Astrocyte of the cerebellum (primary cell): ENCODE measurements around the gene GDF15.
A peak's percentile ranks its signal among the peaks of the same experiment; 100 is the strongest.

Source experiments
- DNase-seq: peaks from one replicate; pipeline ENCODE4 v3.0.0-alpha.2; 2011; ENCODE audit warnings: low read depth
- H3K4me3 ChIP-seq: 2 replicates; pipeline ENCODE4 v1.5.1; 2011; ENCODE audit warnings: mild to moderate bottlenecking, low read depth, low read length, moderate library complexity
- in situ Hi-C: cut with HindIII; loops from 2 replicates; pipeline ENCODE4 v1.10.0; 2017; ENCODE audit warnings: low sequenced_read_pairs
- TF ChIP-seq, protein P1 (sequence below): IDR thresholded peaks from 2 replicates; pipeline ENCODE4 v1.5.1; 2012; ENCODE audit warnings: low read length, low read depth, moderate library complexity, mild to moderate bottlenecking; ENCODE audit errors: missing control alignments

GDF15 gene

DNA sequence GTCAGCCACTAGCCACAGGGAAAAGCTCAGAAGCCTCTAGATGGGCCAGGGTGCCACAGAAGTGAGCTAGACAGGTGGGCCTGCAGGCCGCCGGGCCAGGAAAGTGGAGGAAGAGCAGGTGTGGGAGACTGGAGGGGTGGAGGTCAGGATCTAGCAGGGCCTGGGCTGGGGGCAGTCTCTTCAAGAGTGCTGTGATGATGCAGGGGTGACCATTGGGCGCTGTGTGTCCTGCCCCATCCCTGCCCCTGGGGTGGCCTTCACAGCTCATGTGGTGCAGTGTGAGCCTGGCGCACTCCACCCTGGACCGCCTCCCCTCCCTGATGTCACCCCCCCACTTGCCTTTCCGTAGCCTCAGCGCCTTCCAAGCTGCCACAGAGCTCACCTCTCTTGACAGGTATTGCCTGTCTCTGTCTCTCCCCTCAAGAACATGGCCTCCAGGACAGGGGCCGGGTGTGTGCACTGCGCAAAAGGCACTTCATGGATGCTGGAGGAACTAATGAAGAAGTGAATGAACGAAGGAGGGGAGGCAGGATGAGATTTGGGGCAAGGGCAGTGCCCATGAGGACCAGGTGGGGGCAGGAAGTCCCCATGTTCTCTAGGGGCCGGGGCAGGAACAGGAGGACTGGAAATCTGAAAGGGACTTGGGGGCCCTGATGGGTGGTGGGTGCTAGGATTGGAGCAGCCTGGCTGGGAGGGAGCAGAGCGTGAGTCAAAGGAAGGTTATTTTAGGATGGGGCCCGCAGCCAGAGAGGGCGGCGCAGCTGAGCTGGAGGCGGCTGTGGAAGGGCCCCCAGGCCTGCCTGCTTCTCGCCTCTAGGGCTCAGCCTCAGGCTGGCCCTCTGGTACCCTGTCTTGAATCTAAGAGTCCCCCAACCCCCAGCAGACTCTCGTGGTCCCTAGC is 39.8 kb downstream of the GDF15 start:
- no peak for DNase-seq
- in situ Hi-C loops, result no loop called here
- TF ChIP-seq, protein P1, sequence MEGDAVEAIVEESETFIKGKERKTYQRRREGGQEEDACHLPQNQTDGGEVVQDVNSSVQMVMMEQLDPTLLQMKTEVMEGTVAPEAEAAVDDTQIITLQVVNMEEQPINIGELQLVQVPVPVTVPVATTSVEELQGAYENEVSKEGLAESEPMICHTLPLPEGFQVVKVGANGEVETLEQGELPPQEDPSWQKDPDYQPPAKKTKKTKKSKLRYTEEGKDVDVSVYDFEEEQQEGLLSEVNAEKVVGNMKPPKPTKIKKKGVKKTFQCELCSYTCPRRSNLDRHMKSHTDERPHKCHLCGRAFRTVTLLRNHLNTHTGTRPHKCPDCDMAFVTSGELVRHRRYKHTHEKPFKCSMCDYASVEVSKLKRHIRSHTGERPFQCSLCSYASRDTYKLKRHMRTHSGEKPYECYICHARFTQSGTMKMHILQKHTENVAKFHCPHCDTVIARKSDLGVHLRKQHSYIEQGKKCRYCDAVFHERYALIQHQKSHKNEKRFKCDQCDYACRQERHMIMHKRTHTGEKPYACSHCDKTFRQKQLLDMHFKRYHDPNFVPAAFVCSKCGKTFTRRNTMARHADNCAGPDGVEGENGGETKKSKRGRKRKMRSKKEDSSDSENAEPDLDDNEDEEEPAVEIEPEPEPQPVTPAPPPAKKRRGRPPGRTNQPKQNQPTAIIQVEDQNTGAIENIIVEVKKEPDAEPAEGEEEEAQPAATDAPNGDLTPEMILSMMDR, result peak; percentile 3
- no peak overlapping the region for H3K4me3 ChIP-seq

DNA sequence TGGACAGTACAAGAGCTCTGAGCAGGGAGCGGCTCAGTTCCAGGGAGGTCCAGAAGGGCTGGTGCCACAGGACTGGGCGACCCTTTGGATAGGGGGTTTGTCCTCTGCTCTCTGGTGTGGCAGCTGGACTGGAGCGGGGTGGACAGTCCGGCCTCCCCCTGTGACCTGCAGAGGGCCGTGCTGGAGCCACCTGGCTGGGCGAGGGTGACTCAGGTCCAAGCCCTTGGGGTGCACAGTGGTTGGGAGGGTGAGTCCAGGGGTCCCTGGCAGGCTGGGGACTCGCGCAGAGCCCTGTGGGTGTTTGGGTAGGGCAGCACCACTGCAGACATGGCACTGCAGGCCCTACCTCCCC is 40.4 kb downstream of the GDF15 start:
- no peak for DNase-seq
- TF ChIP-seq, protein P1, result no peak
- in situ Hi-C loops, result no loop called here
- no peak overlapping the region for H3K4me3 ChIP-seq

DNA sequence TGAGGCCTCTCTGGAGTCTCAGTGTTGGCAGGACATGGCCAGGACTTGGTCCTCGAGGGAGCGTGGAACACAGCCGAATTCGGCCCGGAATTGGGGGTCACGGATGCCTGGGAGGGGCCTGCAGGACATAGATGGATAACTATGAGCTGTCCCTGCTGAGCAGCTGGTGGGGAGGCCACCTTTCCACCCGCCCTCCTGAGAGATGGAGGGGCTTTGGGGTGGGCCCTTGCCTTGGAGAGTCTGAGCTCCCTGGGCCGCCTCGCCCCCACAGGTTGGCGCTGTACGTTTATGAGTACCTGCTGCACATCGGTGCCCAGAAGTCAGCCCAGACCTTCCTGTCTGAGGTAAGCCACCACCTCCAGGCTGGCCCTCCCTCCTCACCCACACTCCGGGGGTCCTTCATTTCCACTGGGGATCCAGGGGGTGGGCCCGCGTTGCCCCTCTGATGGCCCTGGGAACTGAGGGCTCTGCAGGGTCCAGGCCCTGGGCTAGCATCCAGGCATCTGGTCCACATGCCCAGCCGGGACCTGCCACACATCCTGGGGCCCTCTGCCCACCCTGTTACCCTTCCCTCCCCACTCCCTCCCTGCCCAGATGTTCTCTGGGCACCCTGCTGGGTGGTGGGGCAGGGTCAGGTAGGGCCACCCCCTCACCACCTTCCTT is 41.3 kb downstream of the GDF15 start:
- no peak overlapping the region for H3K4me3 ChIP-seq
- no peak for DNase-seq
- in situ Hi-C loops, result no loop called here
- TF ChIP-seq, protein P1, result no peak

DNA sequence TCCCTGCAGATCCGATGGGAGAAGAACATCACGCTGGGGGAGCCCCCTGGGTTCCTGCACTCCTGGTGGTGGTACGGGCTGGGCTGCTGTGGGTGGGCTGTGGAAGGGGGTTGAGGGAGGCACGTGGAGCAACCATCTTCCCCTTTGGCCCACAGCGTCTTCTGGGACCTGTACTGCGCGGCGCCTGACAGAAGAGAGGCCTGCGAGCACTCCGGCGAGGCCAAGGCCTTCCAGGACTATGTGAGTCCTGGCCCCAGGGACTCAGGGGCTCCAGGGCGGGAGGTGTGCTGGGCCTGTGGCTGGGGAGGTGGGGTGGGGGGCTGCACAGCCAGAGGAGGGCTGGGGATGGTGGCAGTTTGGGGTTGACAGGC is 41.8 kb downstream of the GDF15 start:
- in situ Hi-C loops, result no loop called here
- no peak overlapping the region for H3K4me3 ChIP-seq
- TF ChIP-seq, protein P1, result no peak
- no peak for DNase-seq

DNA sequence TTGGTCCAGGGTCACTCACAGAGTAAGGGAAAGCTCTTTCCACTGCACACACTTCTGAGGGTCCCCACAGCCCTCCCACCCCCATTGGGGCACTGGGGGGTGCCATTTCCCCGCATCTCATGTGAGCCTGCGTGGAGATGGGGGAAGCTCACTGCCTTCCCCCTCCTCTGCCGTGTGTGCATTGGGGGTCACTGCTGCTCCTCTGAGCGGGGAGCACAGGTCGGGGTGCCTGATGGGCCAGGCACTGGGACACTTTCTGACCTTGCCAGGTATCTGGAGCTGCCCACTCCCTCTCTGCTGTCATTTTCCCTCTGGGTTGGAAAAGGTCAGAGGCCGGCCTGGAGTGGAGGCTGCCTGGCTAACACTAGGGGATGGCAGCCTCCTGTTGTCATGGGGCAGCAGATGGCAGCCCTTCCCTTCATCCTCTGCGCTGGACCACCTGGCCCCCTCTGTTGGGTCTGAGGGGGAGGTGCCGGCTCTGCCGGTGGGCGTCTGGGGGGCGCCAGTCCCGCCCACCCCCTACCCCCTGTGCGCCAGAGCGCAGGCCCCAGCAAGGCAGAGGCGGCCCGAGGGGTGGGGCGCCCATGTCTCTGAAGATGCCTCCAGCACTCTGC is 42.3 kb downstream of the GDF15 start:
- in situ Hi-C loops, result no loop called here
- H3K4me3 ChIP-seq, result no peak overlapping the region
- TF ChIP-seq, protein P1, result no peak
- no peak for DNase-seq

DNA sequence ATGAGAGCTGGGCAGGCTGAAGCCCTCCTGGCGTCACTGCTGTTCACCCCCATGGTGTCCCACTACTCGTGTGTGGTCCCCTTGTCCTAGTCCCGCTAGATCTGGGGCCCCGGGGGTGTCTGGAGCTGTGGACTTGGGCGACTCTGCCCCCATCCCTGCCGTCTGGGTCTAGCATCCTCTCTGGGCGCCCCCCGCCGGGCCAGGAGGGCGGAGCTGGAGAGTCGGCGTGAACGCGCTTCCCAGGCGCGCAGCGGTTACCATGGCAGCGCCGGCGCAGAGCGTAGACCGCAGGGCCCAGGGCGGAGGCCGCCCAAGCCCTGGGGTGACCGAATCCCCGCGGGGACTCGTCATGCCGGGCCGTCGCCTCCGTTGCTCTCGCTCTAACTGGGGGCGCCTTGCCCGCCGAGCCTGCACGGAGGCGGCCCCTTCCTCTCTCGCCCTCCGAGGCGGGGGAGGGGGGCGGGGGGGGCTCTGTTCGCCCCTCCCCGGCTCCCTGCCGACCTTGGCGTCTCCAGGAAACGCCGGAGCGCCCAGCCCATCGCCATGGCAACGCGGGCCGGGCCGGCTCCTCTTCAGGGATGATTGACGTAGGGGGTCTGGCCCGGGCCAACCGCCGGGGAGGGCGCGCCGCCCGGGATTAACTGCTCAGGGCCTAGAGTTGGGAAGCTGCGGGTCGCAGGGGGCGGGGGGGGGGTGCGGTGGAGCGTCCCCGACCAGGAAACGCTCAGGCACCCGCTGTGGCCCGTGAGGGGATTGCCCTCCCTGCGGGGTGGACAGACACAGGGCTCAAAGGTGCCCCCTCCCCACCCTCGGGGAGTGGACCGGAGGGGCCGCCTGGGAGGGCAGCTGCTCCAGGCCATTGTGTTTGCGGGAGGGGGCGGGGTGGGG is 43.1 kb downstream of the GDF15 start:
- in situ Hi-C loops, result no loop called here
- TF ChIP-seq, protein P1, result no peak
- peak overlapping the region; percentile 34 for H3K4me3 ChIP-seq
- DNase-seq, result peak; percentile 66
